Fibroblast of mammary gland (primary cell): ENCODE measurements around the gene PVALEF.

Experiments used
- DNase-seq: peaks from one replicate; pipeline ENCODE4 v3.0.0-alpha.2; 2010; ENCODE audit warnings: low read depth
- H3K4me3 ChIP-seq: 2 replicates; pipeline ENCODE4 v1.5.1; 2011; ENCODE audit warnings: low read depth, mild to moderate bottlenecking, low read length, moderate library complexity; ENCODE audit not compliant: control insufficient read depth
- TF ChIP-seq, protein P1 (sequence below): conservative IDR thresholded peaks from 2 replicates; pipeline ENCODE4 v1.5.1; 2011; ENCODE audit warnings: low read depth, low read length, inconsistent platforms; ENCODE audit not compliant: control insufficient read depth, insufficient read depth

PVALEF gene

DNA sequence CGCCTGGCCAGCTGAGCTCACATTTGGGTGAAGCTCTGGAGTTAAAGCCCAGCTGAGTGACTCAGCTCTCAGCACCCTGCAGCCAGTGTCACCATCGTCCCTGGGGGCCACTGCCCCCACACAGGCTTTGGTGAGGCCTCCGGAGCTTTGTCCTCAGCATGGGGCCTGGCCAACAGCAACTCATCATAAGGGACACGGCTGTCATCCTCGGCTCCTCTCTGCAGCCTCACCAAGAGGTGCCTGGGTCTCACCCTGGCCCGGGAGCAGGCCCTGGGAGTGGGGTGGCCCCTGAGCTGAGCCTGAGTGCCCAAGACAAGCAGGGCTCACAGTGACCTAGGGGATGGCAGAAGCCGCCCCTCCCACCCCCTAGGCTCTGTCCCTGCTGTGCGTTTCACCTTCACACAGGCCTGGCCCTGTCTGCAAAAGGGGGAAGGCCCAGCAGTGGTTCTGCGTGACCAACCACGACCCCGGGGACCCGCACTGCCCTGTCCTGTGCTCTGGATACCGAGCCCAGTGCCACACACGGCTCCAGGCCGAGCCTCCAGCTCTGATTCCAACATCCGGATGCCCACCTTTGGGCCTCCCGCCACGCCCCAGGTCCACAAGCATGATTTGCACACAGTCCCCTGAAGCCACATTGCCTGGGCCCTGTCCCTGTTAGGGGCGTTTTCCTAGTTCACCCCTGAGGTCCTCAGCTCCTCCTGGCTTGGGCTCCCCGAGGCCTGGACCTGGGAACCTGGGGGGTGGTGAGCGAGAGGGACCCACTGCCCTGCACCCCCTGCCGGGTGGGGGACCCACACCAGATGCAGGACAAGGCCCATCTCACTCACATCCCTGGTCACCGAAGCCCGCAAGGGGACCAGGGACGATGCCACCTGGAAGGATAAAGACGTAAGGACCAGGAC lies 22.5 kb downstream of the PVALEF start:
- H3K4me3 ChIP-seq: no peak overlapping the region
- no peak for DNase-seq
- TF ChIP-seq, protein P1, sequence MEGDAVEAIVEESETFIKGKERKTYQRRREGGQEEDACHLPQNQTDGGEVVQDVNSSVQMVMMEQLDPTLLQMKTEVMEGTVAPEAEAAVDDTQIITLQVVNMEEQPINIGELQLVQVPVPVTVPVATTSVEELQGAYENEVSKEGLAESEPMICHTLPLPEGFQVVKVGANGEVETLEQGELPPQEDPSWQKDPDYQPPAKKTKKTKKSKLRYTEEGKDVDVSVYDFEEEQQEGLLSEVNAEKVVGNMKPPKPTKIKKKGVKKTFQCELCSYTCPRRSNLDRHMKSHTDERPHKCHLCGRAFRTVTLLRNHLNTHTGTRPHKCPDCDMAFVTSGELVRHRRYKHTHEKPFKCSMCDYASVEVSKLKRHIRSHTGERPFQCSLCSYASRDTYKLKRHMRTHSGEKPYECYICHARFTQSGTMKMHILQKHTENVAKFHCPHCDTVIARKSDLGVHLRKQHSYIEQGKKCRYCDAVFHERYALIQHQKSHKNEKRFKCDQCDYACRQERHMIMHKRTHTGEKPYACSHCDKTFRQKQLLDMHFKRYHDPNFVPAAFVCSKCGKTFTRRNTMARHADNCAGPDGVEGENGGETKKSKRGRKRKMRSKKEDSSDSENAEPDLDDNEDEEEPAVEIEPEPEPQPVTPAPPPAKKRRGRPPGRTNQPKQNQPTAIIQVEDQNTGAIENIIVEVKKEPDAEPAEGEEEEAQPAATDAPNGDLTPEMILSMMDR: no peak

DNA sequence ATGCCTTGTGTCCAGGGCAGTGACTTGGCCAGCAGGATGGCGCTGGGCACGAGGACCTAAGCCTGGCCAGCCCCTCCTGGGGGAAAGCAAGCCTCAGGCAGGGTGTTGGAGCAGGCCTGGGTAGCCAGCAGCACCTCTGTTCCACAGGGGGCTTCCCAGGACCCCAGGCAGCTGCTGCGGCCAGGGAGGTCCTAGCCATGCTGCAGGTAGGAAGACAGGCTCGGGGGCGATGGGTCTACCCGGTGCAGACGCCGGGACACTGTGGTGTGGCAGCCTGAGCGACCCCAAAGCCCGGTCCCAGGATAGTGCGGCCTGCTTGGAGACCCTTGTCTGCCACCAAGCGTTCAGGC lies 23.2 kb downstream of the PVALEF start:
- no peak overlapping the region for H3K4me3 ChIP-seq
- TF ChIP-seq, protein P1: no peak
- DNase-seq: no peak

DNA sequence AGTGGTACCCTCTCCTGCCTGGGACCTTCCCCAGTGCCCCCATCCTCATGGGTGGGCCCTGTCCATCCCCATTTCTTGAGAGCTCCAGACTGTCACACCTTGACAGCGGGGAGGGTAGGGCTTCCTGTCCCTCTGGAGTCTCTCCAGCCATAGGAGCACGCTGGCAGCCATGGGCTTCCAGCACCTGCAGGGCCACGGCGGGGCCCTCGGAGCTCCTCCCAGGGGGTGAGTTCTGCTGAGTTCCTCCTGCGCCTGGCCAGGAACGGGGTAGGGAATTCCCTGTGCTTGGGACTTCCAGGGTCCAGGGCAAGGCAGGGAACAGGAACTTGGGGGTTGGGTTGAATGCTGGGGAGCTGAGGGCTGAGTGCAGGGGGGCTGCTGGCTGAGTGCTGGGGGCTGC lies 23.7 kb downstream of the PVALEF start:
- H3K4me3 ChIP-seq: no peak overlapping the region
- TF ChIP-seq, protein P1: no peak
- no peak for DNase-seq

DNA sequence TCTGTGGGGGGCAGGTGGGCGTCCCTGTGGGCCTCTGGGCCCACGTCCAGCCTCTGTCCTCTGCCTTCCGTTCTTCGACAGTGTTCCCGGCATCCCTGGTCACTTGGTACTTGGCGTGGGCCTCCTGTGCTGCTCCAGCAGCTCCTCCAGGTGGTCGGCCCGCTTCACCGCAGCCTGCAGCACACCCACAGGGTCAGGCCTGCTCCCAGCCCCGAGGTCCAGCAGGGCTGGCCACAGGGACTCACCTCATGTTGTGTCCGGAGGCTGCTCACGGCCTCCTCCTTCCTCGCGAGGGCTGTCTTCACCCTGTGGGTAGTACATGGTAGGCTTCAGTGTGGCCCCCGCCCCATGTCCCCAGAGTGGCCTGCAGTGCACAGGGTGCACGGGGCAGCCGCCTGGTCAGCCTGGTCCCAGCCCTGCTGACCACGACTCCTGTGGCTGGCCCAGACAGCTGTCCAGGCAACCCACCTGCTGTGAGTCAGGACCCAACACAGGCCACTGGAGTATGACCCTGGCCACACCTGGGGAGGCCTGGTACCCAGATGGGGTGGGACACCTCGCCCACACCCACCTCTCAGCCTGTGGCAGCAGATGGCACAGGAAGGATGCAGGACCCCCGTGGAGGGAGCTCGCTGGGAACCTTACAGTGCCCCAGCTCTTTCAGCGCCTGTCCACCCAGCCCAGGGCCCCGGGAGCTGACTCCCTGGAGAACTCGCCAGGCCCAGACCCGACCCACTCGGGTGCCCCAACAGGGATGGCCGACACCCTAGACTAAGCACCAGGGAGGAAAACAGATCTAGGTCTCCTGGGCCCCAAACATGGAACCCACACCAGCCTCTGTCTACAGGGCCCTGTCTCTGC lies 24.6 kb downstream of the PVALEF start:
- TF ChIP-seq, protein P1: peak; percentile 1
- no peak overlapping the region for H3K4me3 ChIP-seq
- no peak for DNase-seq

DNA sequence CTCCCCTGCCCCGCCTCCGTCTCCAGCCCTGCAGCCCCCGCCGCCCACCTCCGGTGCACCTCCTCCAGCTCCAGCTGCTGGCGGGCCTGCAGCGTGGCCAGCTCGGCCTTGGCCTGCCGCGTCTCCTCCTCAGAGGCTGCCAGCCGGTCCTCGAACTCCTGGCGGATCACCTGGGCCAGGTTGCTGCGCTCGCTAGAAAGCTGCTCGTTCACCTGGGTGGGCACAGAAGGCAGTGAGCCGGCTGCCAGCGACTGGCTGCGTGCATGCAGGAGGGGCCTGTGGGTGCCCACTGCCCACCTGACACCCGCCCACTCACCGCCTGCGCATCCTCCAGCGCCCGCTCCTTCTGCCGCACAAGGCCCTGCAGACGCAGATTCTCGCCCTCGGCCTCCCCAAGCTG lies 25.3 kb downstream of the PVALEF start:
- TF ChIP-seq, protein P1: no peak
- no peak overlapping the region for H3K4me3 ChIP-seq
- no peak for DNase-seq

DNA sequence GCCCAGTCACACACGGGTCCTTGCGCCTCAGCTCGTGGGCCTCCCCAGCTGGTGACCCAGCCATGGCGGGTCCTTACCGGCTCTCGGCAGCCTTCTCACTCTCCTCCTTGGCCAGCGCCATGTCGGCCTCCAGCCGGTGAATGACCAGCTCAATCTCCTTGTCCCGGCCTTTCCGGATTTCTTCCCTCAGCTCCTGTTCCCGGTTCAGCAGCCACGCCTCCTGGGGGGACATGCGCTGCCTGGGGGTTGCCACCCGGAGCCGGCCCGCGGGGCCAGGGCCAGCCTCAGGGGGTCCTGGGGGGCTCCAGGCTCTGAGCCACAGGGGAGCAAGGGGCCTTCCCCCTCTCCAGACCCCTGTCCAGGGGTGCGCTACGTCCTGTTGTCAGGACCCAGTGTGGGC lies 25.8 kb downstream of the PVALEF start:
- H3K4me3 ChIP-seq: no peak overlapping the region
- TF ChIP-seq, protein P1: no peak
- DNase-seq: no peak
